Testis (tissue), 2 donors: Measurements from ENCODE around the gene OR2AE1.

ENCODE experiments used
- POLR2A ChIP-seq: fragments of 450-650 bp; IDR thresholded peaks from one replicate; pipeline ENCODE4 v1.6.1; 2017; ENCODE audit warnings: antibody characterized with exemption, mild to moderate bottlenecking, moderate library complexity
- TF ChIP-seq, protein P1 (sequence below), 3 experiments: fragments of 450-650 bp in 2 of 3; fragments of 200-600 bp in 1 of 3; sonication (generic) in 1 of 3; IDR thresholded peaks; one replicate each; pipeline ENCODE4 v1.5.1; 2016 to 2019; ENCODE audit warnings: antibody characterized with exemption in 3 of 3, mild to moderate bottlenecking in 2 of 3, moderate library complexity in 1 of 3

DNA sequence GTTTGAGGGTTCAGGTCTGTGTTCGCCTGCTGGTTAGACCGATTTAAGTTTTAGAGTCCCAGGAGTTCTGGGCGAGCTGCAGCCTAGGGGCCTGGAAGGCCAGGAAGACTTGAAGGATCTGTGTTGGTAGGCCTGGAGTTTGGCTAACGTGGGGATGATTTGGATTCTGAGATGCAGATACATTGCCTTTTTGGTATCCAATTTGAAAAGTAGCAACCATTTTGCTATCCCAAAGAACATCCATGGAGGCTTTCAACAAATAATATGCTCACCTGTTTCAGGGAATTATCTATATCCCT is 42.9 kb upstream of the OR2AE1 start:
- TF ChIP-seq POLR2A, result no peak
- TF ChIP-seq, protein P1, sequence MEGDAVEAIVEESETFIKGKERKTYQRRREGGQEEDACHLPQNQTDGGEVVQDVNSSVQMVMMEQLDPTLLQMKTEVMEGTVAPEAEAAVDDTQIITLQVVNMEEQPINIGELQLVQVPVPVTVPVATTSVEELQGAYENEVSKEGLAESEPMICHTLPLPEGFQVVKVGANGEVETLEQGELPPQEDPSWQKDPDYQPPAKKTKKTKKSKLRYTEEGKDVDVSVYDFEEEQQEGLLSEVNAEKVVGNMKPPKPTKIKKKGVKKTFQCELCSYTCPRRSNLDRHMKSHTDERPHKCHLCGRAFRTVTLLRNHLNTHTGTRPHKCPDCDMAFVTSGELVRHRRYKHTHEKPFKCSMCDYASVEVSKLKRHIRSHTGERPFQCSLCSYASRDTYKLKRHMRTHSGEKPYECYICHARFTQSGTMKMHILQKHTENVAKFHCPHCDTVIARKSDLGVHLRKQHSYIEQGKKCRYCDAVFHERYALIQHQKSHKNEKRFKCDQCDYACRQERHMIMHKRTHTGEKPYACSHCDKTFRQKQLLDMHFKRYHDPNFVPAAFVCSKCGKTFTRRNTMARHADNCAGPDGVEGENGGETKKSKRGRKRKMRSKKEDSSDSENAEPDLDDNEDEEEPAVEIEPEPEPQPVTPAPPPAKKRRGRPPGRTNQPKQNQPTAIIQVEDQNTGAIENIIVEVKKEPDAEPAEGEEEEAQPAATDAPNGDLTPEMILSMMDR (IDR thresholded peaks at IDR 0.05), result no peak
